NCI-H128 (cell line): ENCODE measurements around the gene CCDC117.
"Not testable (repeated sequence)": the region's sequence is repeated elsewhere in the genome, so short reads cannot be mapped to it uniquely, and the experiment has no call there.

Experiments used
- DNase-seq: peaks from one replicate; lab custom pipeline; 2025; ENCODE audit not compliant: unreplicated experiment; lab: John Stamatoyannopoulos, UW

The CCDC117 gene

GRCh38 chr22:28772633-28773460, at the start of gene CCDC117:
CCDC117 (plus strand) TSS chr22:28772695; CDS start chr22:28772850, 155 bp downstream.
- peak; percentile 65 for DNase-seq

GRCh38 chr22:28728002-28728401, 44.5 kb upstream of the CCDC117 start:
- no peak for DNase-seq

- no peak for DNase-seq
Observed at GRCh38 chr22:28728621-28729313, 43.7 kb upstream of the CCDC117 start.

- no peak for DNase-seq
Observed at GRCh38 chr22:28730179-28730578, 42.3 kb upstream of the CCDC117 start.

GRCh38 chr22:28734393-28734792, 38.1 kb upstream of the CCDC117 start:
- DNase-seq = no peak

- DNase-seq = no peak
Observed at GRCh38 chr22:28736301-28737155, 36.0 kb upstream of the CCDC117 start.

GRCh38 chr22:28737701-28738100, 34.8 kb upstream of the CCDC117 start:
- no peak for DNase-seq

- not testable (repeated sequence) for DNase-seq
Observed at GRCh38 chr22:28738876-28739275, 33.6 kb upstream of the CCDC117 start.

GRCh38 chr22:28741200-28741784, 31.2 kb upstream of the CCDC117 start:
- no peak for DNase-seq

GRCh38 chr22:28741785-28742561, 30.5 kb upstream of the CCDC117 start, which contains the start of the genes CHEK2 and HSCB:
CHEK2 (minus strand) TSS chr22:28741820; CDS start chr22:28734721, 7,099 bp downstream.
HSCB (plus strand) TSS chr22:28742039; CDS start chr22:28742096, 57 bp downstream.
- peak; percentile 83 for DNase-seq

- no peak for DNase-seq
Observed at GRCh38 chr22:28742562-28742962, 29.9 kb upstream of the CCDC117 start.

- no peak for DNase-seq
Observed at GRCh38 chr22:28743852-28744251, 28.6 kb upstream of the CCDC117 start.

- no peak for DNase-seq
Observed at GRCh38 chr22:28750471-28750881, 22.0 kb upstream of the CCDC117 start.

GRCh38 chr22:28754512-28754911, 18.0 kb upstream of the CCDC117 start:
- DNase-seq = not testable (repeated sequence)

- DNase-seq = no peak
Observed at GRCh38 chr22:28759861-28760560, 12.5 kb upstream of the CCDC117 start.

- no peak for DNase-seq
Observed at GRCh38 chr22:28761449-28761755, 11.1 kb upstream of the CCDC117 start.

- not testable (repeated sequence) for DNase-seq
Observed at GRCh38 chr22:28762000-28762399, 10.5 kb upstream of the CCDC117 start.

GRCh38 chr22:28766628-28767027, 5.9 kb upstream of the CCDC117 start:
- DNase-seq = no peak

GRCh38 chr22:28768701-28769393, 3.6 kb upstream of the CCDC117 start:
- DNase-seq = no peak
